WTC11 (cell line): Measurements from ENCODE around the gene CHKB.

Source experiments
- IRF2 ChIP-seq: sonication (generic); formaldehyde crosslinking; IDR thresholded peaks from 2 replicates; pipeline ENCODE4 v1.8.0; 2022; ENCODE audit warnings: low read depth, missing genetic modification reagents, borderline replicate concordance
- SMAD4 ChIP-seq: sonication (generic); formaldehyde crosslinking; IDR thresholded peaks from 2 replicates; pipeline ENCODE4 v1.8.0; 2022; ENCODE audit warnings: mild to moderate bottlenecking, missing genetic modification reagents
- TF ChIP-seq, protein P1 (sequence below): fragments of 200-600 bp; IDR thresholded peaks from 2 replicates; pipeline ENCODE4 v1.8.0; 2022; ENCODE audit warnings: antibody characterized with exemption
- TF ChIP-seq, protein P2 (sequence below): sonication (generic); formaldehyde crosslinking; IDR thresholded peaks from 2 replicates; pipeline ENCODE4 v1.8.1; 2023; ENCODE audit warnings: mild to moderate bottlenecking, moderate library complexity, missing genetic modification reagents
- TF ChIP-seq, protein P3 (sequence below): sonication (generic); formaldehyde crosslinking; IDR thresholded peaks from 2 replicates; pipeline ENCODE4 v1.8.1; 2022; ENCODE audit warnings: missing genetic modification reagents, borderline replicate concordance

DNA sequence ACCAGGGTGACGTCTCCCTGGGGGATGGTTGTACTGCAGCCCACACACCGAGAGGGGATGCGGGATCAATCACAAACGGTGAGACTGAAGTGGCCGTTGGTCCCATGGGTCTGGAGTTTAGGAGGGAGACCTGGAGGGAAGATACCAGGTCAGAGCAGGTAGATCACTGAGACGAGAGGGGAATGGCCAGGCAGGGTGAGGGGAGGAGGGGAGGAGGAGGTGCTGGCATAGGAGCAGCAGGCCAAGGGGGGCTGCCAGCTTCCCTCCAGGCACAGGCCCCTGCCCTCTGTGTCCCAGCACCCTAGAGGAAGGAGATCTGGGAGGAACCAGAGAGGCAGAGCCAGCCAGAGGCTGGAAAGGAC lies 25.0 kb upstream of the CHKB start:
- TF ChIP-seq, protein P1, sequence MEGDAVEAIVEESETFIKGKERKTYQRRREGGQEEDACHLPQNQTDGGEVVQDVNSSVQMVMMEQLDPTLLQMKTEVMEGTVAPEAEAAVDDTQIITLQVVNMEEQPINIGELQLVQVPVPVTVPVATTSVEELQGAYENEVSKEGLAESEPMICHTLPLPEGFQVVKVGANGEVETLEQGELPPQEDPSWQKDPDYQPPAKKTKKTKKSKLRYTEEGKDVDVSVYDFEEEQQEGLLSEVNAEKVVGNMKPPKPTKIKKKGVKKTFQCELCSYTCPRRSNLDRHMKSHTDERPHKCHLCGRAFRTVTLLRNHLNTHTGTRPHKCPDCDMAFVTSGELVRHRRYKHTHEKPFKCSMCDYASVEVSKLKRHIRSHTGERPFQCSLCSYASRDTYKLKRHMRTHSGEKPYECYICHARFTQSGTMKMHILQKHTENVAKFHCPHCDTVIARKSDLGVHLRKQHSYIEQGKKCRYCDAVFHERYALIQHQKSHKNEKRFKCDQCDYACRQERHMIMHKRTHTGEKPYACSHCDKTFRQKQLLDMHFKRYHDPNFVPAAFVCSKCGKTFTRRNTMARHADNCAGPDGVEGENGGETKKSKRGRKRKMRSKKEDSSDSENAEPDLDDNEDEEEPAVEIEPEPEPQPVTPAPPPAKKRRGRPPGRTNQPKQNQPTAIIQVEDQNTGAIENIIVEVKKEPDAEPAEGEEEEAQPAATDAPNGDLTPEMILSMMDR = no peak
- TF ChIP-seq, protein P2, sequence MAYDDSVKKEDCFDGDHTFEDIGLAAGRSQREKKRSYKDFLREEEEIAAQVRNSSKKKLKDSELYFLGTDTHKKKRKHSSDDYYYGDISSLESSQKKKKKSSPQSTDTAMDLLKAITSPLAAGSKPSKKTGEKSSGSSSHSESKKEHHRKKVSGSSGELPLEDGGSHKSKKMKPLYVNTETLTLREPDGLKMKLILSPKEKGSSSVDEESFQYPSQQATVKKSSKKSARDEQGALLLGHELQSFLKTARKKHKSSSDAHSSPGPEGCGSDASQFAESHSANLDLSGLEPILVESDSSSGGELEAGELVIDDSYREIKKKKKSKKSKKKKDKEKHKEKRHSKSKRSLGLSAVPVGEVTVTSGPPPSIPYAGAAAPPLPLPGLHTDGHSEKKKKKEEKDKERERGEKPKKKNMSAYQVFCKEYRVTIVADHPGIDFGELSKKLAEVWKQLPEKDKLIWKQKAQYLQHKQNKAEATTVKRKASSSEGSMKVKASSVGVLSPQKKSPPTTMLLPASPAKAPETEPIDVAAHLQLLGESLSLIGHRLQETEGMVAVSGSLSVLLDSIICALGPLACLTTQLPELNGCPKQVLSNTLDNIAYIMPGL (CRISPR knock-in tag) = no peak
- TF ChIP-seq SMAD4 (no peak), IRF2 (CRISPR knock-in tag) (no peak)
- TF ChIP-seq, protein P3, sequence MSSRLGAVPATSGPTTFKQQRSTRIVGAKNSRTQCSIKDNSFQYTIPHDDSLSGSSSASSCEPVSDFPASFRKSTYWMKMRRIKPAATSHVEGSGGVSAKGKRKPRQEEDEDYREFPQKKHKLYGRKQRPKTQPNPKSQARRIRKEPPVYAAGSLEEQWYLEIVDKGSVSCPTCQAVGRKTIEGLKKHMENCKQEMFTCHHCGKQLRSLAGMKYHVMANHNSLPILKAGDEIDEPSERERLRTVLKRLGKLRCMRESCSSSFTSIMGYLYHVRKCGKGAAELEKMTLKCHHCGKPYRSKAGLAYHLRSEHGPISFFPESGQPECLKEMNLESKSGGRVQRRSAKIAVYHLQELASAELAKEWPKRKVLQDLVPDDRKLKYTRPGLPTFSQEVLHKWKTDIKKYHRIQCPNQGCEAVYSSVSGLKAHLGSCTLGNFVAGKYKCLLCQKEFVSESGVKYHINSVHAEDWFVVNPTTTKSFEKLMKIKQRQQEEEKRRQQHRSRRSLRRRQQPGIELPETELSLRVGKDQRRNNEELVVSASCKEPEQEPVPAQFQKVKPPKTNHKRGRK (CRISPR knock-in tag) = no peak
